GM12801 (cell line): ENCODE results near the gene HCAR2.
"Not testable (repeated sequence)": the region's sequence is repeated elsewhere in the genome, so short reads cannot be mapped to it uniquely, and the experiment has no call there.

Experiments used
- CTCF ChIP-seq: IDR thresholded peaks from one replicate; pipeline ENCODE4 v1.5.1; 2011; ENCODE audit warnings: control low read depth; ENCODE audit not compliant: insufficient read length; ENCODE audit errors: extremely low read depth

The HCAR2 gene

GRCh38 chr12:122702890-122703611 is at the start of gene HCAR2:
Gene HCAR2 (minus strand): TSS chr12:122703357. CDS start chr12:122703283, 74 bp downstream.
- not testable (repeated sequence) for TF ChIP-seq CTCF

GRCh38 chr12:122752464-122753318 is 49.5 kb upstream of the HCAR2 start, which contains the start of gene DENR:
Gene DENR (plus strand): TSS chr12:122752824. CDS start chr12:122753702, 878 bp downstream.
- no peak for TF ChIP-seq CTCF

GRCh38 chr12:122749569-122750332 is 46.6 kb upstream of the HCAR2 start:
- TF ChIP-seq CTCF, result no peak

- TF ChIP-seq CTCF, result no peak
These were observed 44.3 kb upstream of the HCAR2 start for GRCh38 chr12:122747224-122748135.

GRCh38 chr12:122743895-122744525 is 40.9 kb upstream of the HCAR2 start:
- TF ChIP-seq CTCF, result no peak

GRCh38 chr12:122740351-122740750 is 37.2 kb upstream of the HCAR2 start:
- no peak for TF ChIP-seq CTCF
